Activated CD4-positive, alpha-beta T cell treated with anti-CD3 and anti-CD28 coated beads, Interleukin-2, amount 10 ng/mL, durations not matched to agents 24 days and 14 days (primary cell): ENCODE data around the gene ELOVL3. TPM values are rescaled to one million over a fixed set of nuclear protein-coding genes. Genes with fewer than 3 reads are reported as not detected.
"Not testable (repeated sequence)": the region's sequence is repeated elsewhere in the genome, so short reads cannot be mapped to it uniquely, and the experiment has no call there.

Source experiments
- DNase-seq: peaks from one replicate; pipeline ENCODE4 v3.0.0; 2022
- H3K27ac Mint-ChIP-seq: one replicate; pipeline ENCODE4 v1.8.0; 2022; ENCODE audit warnings: mild to moderate bottlenecking, mixed read lengths
- H3K27me3 Mint-ChIP-seq: one replicate; pipeline ENCODE4 v1.8.0; 2022; ENCODE audit warnings: mixed read lengths
- H3K36me3 Mint-ChIP-seq: one replicate; pipeline ENCODE4 v1.8.0; 2022; ENCODE audit warnings: low read depth, mild to moderate bottlenecking, mixed read lengths
- H3K4me1 Mint-ChIP-seq: one replicate; pipeline ENCODE4 v1.8.0; 2021; ENCODE audit warnings: mixed read lengths
- H3K4me3 Mint-ChIP-seq: one replicate; pipeline ENCODE4 v1.8.0; 2022; ENCODE audit warnings: mild to moderate bottlenecking, moderate library complexity, mixed read lengths
- H3K9me3 Mint-ChIP-seq: one replicate; pipeline ENCODE4 v1.8.0; 2021; ENCODE audit warnings: mixed read lengths
- intact Hi-C: fragments of 100-400 bp; cut with micrococcal nuclease; formaldehyde crosslinking; loops from one replicate; pipeline ENCODE4 v1.15.1; 2023
- total RNA-seq: library from RNA; stranded (reverse); gene quantifications from 2 replicates; pipeline ENCODE4 v1.2.3, GENCODE V29; 2022

Gene ELOVL3, protein sequence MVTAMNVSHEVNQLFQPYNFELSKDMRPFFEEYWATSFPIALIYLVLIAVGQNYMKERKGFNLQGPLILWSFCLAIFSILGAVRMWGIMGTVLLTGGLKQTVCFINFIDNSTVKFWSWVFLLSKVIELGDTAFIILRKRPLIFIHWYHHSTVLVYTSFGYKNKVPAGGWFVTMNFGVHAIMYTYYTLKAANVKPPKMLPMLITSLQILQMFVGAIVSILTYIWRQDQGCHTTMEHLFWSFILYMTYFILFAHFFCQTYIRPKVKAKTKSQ
- 0.14 TPM in 1 of 2 replicates, not detected in the other for total RNA-seq

DNA sequence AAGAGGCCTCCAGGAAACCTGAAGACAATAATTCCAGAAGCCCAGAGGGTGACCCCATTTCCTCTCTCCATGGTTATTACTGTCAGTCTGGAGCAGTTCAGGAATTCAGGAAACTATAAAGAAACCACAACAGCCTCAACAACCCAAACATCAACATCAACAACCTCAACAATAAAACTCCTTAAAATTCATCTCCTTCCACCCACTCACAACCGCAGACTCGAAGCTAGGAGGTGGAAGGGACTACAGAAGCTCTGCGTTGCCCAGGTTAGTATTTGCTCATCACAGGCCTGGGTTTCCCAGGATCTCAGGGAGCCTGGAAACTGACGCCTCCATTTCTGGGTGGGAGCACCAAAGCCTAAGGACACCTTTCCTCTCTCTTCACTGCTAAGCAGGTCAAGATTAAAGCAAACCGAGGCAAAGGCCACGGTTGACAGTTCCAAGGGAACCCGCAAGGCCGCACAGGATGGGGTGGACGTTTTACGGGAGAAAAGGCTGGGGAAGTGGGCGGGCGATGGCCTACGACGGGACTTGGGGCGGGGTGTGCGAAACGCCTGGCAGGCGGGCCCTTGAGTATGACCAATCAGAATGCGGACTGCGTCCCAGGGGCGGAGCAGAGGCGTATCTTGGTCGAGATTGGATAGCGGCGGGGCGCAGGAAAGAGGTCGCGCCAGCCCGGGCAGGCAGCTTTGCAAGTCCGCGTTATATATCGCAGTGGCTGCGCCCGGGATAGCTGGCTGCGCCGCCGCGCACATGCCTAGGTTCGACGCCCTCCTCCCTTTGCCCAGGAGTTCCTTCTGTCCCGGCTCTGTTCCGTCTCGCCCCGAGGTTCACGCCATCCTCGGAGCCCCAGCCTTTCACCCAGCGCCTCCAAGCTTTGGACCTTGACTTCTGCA lies at the start of gene ELOVL3:
TSS of gene ELOVL3 (plus strand) at position 654 of the 896 bp plus-strand sequence. CDS start 250 bp downstream, outside the sequence.
- Mint-ChIP-seq H3K27me3 (peaks cover 57% of the 10 kb centered on the region), H3K36me3 (no peaks in the 10 kb centered on the region), H3K9me3 (no peaks in the 10 kb centered on the region), H3K4me3 (peak within 1 kb of the TSS; percentile 56), H3K4me1 (peaks cover 17% of the 10 kb centered on the region), H3K27ac (peak within 1 kb of the TSS; percentile 38)
- intact Hi-C loops: loop anchor here (5.0 kb wide), 2 partner anchors 39 to 356 kb away; no protein-coding TSS in a partner anchor
- peak; percentile 96 for DNase-seq

DNA sequence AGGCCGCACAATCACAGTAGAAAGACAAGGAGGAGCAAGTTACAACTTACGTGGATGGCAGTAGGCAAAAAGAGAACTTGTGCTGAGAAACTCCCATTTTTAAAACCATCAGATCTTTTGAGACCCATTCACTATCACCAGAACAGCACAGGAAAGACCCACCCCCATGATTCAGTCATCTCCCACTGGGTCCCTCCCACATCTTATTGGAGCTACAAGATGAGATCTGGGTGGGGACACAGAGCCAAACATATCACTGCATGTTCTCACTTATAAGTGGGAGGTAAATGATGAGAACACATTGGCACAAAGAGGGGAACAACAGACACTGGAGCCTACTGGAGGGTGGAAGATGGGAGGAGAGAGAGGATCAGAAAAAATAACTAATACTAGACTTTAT lies 41.5 kb upstream of the ELOVL3 start:
- Mint-ChIP-seq H3K27me3 (peaks cover 6% of the 10 kb centered on the region), H3K4me1 (peaks cover 15% of the 10 kb centered on the region), H3K4me3 (no peak overlapping the region), H3K36me3 (peaks cover 4% of the 10 kb centered on the region), H3K9me3 (peaks cover 14% of the 10 kb centered on the region), H3K27ac (no peak overlapping the region)
- intact Hi-C loops: loop anchor here (5.0 kb wide), 1 partner anchor 43 kb away; the partner anchor contains the start of gene ELOVL3
- no peak for DNase-seq

DNA sequence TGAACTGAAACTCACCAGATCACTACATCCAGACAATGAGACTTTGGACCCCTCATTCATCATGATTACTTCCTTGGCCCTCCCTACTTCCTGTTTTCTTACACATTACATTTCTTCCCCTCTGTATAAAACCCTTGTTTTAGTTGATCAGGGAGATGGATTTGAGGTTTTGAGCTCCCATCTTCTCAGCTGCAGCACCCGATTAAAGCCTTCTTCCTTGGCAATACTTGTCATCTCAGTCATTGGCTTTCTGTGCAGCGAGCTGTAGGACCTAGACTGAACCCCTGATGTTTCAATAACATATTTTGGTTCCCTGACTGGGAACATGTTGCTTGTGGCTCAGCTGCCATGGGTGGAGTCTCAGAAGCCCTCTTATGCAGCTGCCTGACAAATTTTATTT lies 40.8 kb upstream of the ELOVL3 start:
- Mint-ChIP-seq H3K4me3 (no peak overlapping the region), H3K27ac (no peak overlapping the region), H3K9me3 (peaks cover 14% of the 10 kb centered on the region), H3K4me1 (peaks cover 17% of the 10 kb centered on the region), H3K36me3 (peaks cover 4% of the 10 kb centered on the region), H3K27me3 (peaks cover 6% of the 10 kb centered on the region)
- DNase-seq: no peak
- intact Hi-C loops: loop anchor here (5.0 kb wide), 1 partner anchor 42 kb away; the partner anchor contains the start of gene ELOVL3

DNA sequence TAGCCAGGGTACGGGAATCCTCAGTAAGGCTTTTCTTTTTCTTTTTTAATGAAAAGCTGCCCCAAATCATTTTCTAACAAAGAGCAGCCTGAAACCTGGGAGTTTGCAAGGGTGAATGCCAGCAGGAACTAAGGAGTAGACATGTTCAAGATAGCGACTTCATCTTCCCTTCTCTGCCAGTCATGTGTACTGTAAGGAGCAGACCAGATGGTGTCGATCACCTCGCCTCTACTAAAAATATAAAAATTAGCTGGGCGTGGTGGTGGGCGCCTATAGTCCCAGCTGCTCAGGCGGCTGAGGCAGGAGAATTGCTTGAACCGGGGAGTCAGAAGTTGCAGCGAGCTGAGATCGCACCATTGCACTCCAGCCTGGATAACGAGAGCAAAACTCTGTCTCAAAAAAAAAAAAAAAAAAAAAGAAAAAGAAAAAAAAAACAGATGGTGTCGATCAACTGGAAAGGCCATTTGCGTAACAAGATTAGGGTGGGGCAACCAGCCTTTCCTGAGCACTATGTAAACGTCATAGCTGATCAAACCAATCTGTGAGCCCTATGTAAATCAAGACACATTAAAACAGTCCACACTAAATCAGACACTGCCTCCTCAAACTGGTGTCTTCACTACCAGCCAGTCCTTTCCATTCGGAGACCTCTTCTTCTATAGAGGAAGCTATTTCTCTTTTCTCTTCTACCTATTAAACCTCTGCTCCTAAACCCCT lies 40.1 kb upstream of the ELOVL3 start:
- peaks cover 6% of the 10 kb centered on the region for H3K27me3 Mint-ChIP-seq
- peak overlapping the region; percentile 58 for H3K27ac Mint-ChIP-seq
- peaks cover 17% of the 10 kb centered on the region for H3K4me1 Mint-ChIP-seq
- no peak for DNase-seq
- no peak overlapping the region for H3K4me3 Mint-ChIP-seq
- intact Hi-C loops: loop anchor here (5.0 kb wide), 1 partner anchor 41 kb away; the partner anchor contains the start of gene ELOVL3
- peaks cover 4% of the 10 kb centered on the region for H3K36me3 Mint-ChIP-seq
- peaks cover 14% of the 10 kb centered on the region for H3K9me3 Mint-ChIP-seq

DNA sequence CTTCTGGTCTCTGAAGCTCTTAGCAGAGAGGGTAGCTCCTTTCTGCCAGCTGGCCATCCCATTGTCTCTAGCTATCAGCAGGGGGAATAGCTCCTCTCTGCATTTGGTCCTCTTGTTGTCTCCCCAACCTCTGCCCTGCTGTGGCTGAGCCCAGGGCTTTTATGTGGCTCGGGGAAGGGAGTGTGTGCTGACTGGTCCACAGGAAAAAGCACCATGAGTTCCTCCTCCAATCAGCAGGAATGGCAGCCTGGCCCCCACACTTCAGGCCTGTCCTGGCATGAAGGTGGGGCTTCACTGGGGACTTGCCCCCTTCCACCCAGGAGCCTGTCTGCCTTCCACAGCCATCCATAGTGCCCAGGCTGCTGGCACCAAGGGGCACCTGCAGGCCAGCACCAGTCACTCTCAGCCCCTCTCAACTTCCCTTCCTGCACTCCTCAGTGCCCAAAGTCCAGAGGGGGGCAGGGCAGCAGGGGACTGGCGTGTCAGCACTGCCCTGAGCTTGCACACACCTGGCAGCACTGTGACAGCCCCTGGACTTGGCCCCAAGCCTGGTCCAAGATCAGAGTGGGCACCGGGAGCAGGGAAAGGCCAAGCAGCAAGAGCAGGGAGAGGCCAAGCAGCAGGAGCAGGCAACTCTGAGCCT lies 37.7 kb upstream of the ELOVL3 start:
- Mint-ChIP-seq H3K4me3 (no peak overlapping the region), H3K9me3 (peaks cover 23% of the 10 kb centered on the region), H3K4me1 (peaks cover 18% of the 10 kb centered on the region), H3K27ac (peak overlapping the region; percentile 49), H3K36me3 (peaks cover 8% of the 10 kb centered on the region), H3K27me3 (peaks cover 4% of the 10 kb centered on the region)
- no peak for DNase-seq
- intact Hi-C loops: loop anchor here (5.0 kb wide), 1 partner anchor 39 kb away; the partner anchor contains the start of gene ELOVL3

DNA sequence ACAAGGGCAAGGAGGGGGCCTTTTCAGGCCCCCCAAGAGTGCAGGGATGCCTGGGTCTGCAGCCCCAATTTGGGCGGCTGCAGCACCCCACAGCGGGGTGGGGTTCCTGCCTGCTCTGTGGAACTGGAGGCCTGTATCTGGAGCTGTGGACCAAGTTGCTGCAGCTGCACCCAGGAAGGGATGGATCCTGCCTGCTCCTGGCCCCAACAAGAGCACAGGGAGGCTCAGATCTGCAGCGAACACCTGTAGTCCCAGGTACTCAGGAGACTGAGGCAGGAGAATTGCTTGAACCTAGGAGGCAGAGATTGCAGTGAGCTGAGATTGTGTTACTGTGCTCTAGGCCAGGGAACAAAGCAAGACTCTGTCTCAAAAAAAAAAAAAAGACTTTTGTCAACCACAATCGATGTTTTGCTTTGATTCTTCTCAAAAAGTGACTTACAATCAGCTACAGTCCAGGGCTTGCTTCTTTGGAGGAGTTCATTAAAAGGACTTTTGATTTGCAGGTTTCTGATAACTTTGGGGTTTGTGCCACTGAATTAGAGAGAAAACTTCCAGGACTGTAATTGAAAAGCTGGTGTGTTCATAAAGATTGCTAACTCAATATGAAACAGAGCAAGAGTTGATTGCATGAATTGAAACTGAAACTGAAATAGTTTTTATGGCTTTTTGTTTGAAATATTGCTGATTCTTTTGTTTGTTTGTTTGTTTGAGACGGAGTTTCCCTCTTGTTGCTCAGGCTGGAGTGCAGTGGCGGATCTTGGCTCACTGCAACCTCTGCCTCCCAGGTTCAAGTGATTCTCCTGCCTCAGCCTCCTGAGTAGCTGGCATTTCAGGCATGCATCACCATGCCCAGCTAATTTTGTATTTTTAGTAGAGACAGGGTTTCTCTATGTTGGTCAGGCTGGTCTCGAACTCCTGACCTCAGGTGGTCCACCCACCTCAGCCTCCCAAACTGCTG lies 36.9 kb upstream of the ELOVL3 start:
- Mint-ChIP-seq H3K4me1 (peaks cover 18% of the 10 kb centered on the region), H3K4me3 (peak overlapping the region; percentile 41), H3K27ac (peak overlapping the region; percentile 82), H3K9me3 (peaks cover 22% of the 10 kb centered on the region)
- DNase-seq: peak; percentile 83
- intact Hi-C loops: loop anchor here (1.0 to 5.0 kb wide), 2 partner anchors 8 to 38 kb away; partner anchors contain the start of gene ELOVL3
- H3K27me3 Mint-ChIP-seq, H3K36me3 Mint-ChIP-seq: not testable (repeated sequence)

DNA sequence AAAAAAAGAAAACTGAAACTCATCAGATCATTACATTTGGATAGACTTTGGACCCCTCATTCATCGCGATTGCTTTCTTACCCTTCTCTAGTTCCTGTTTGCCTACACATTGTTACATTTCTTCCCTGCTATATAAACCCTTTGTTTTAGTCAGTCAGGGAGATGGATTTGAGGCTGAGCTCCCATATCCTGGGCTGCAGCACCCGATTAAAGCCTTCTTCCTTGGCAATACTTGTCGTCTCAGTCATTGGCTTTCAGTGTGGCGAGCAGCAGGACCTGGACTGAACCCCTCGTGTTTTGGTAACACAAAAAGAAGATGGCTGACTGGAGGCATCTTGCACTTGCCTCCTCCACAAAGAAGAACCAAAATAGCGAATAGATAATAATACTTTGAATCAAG lies 34.1 kb upstream of the ELOVL3 start:
- H3K4me1 Mint-ChIP-seq: peaks cover 20% of the 10 kb centered on the region
- peaks cover 12% of the 10 kb centered on the region for H3K9me3 Mint-ChIP-seq
- H3K4me3 Mint-ChIP-seq: no peak overlapping the region
- H3K36me3 Mint-ChIP-seq: peaks cover 5% of the 10 kb centered on the region
- intact Hi-C loops: no loop called here
- H3K27me3 Mint-ChIP-seq: no peaks in the 10 kb centered on the region
- DNase-seq: no peak
- H3K27ac Mint-ChIP-seq: no peak overlapping the region

DNA sequence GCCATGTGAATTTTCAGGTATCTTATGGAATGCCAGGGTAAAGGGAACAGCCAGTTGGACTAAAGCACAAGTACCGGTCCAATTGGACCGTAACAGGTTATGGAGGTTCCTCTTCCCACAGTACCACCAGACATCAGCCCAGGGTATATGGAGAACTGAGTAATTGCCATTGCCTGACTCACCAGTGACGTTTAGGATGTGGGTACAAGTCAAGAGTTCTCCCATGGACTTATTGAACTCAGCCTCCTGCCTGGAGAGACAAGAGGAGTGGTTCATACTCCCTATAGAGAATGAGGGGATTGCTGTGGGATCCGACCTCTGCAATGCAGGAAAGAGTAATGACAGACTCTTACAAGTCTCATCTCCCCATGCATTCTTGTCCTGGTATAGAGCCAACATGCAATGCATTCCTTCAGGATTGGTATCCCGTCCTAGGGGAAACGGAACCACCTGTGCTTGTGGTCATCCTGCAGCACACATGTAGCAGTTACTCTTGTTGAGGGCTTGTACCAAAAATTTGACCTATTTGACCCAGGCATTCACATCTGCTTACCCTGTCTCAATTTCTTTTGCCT lies 30.7 kb upstream of the ELOVL3 start:
- DNase-seq: no peak
- peaks cover 12% of the 10 kb centered on the region for H3K9me3 Mint-ChIP-seq
- H3K27ac Mint-ChIP-seq: no peak overlapping the region
- intact Hi-C loops: no loop called here
- peaks cover 8% of the 10 kb centered on the region for H3K4me1 Mint-ChIP-seq
- no peak overlapping the region for H3K4me3 Mint-ChIP-seq
- peaks cover 4% of the 10 kb centered on the region for H3K36me3 Mint-ChIP-seq
- no peaks in the 10 kb centered on the region for H3K27me3 Mint-ChIP-seq

DNA sequence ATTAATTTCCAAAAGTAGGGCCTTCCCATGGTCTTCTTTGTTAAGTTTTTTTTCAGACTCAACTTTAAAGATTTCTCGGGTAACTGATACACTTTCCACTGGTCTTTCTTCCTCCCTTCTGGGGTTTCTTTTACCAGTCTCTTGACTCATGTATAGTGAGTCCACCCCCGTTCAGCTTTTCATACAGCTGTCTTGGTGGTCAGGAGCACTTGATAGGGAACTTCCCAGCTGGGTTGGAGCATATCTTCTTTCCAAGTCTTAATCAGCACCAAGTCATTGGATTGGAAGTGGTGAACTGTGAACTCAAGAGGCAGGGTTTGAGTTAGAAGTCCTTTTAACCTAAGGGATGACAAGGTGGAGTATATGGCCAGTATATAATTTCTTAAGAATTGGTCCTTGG lies 29.2 kb upstream of the ELOVL3 start:
- Mint-ChIP-seq H3K36me3 (no peaks in the 10 kb centered on the region), H3K9me3 (peaks cover 8% of the 10 kb centered on the region), H3K4me1 (peaks cover 8% of the 10 kb centered on the region), H3K27ac (peak overlapping the region; percentile 74), H3K27me3 (no peaks in the 10 kb centered on the region), H3K4me3 (no peak overlapping the region)
- DNase-seq: no peak
- intact Hi-C loops: loop anchor here (1.0 kb wide), 1 partner anchor 8 kb away; no protein-coding TSS in a partner anchor

DNA sequence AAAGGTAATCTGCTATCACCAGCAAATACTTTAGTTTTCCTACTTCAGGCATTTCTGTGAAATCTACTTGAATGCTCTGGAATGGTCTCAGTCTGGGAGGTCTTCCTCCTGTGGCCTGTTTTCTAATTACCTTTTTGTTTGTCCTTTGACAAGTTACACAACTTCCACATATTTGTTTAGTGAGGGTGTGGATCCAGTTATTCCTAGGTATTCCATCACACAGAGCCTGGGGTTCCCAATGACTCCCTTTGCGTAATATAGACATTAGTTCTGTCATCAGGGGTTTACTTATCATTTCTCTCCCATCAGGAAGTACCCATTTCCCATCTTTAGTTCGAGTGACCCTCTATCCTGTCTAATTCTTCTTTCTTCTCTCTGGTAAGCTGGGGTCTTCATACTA lies 28.1 kb upstream of the ELOVL3 start:
- H3K36me3 Mint-ChIP-seq: no peaks in the 10 kb centered on the region
- no peaks in the 10 kb centered on the region for H3K27me3 Mint-ChIP-seq
- no peak for DNase-seq
- peaks cover 7% of the 10 kb centered on the region for H3K9me3 Mint-ChIP-seq
- intact Hi-C loops: no loop called here
- H3K4me3 Mint-ChIP-seq: no peak overlapping the region
- peaks cover 13% of the 10 kb centered on the region for H3K4me1 Mint-ChIP-seq
- H3K27ac Mint-ChIP-seq: no peak overlapping the region

DNA sequence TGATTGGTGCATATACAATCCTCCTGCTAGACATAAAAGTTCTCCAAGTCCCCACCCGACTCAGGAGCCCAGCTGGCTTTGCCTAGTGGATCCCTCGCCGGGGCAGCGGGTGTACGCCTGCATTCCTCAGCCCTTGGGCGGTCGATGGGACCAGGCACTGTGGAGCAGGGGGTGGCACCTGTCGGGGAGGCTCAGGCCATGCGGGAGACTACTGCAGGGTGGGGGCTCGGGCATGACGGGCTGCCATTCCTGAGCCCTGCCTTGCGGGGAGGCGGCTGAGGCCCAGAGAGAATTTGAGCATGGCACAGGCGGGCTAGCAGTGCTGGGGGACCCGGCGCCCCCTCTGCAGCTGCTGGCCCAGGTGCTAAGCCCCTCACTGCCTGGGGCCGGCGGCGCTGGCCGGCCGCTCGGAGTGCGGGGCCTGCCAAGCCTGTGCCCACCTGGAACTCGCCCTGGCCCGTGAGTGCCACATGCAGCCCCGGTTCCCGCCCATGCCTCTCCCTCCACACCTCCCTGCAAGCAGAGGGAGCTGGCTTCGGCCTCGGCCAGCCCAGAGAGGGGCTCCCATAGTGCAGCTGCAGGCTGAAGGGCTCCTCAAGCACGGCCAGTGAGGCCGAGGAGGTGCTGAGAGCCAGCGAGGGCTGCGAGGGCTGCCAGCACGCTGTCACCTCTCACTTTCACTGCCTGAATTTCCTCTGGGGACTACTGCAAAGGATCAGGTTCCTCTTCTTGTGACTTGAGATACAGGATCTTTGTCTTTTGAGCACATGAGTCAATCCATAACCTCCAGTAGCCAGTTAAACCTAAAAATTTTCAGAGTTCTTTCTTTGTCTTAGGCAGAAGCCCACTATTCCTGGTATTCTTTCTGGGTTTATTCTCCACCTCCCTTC lies 25.1 kb upstream of the ELOVL3 start:
- intact Hi-C loops: no loop called here
- no peak for DNase-seq
- Mint-ChIP-seq H3K27me3 (no peaks in the 10 kb centered on the region), H3K4me3 (no peak overlapping the region), H3K9me3 (peaks cover 12% of the 10 kb centered on the region), H3K4me1 (peaks cover 13% of the 10 kb centered on the region), H3K36me3 (no peaks in the 10 kb centered on the region), H3K27ac (no peak overlapping the region)
